Esophagus squamous epithelium (tissue), 4 donors: Measurements from ENCODE around the gene SCN5A.

Experiments
- POLR2A ChIP-seq, 4 donors: fragments of 450-650 bp; IDR thresholded peaks; one replicate each; pipeline ENCODE4 v1.6.1; 2017; ENCODE audit warnings: antibody characterized with exemption in 4 of 4, mild to moderate bottlenecking in 4 of 4, moderate library complexity in 3 of 4
- TF ChIP-seq, protein P1 (sequence below), 6 experiments: fragments of 450-650 bp in 4 of 6; fragments of 200-600 bp in 2 of 6; sonication (generic) in 2 of 6; IDR thresholded peaks; one replicate each; pipeline ENCODE4 v1.5.1; 2016 to 2019; ENCODE audit warnings: antibody characterized with exemption in 6 of 6, mild to moderate bottlenecking in 4 of 6, moderate library complexity in 4 of 6

DNA sequence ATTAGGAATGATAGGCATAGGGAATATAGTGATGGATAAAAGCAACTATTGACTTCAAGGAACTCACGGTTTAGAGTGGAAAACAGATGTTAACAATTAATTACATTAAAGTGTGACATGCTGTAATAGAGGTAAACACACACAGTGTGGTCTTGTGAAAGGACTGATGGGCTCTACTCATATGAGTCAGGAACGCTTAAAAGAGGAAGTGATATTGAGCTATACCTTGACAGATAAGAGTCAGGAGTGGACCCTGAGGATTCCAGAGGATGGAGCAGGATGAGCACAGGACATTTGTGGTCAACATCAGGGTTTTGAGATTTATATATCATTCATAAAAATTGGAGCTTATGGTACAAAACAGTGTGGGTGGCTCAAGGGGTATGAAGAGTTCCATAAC is 142.4 kb downstream of the SCN5A start:
- TF ChIP-seq POLR2A (IDR thresholded peaks at IDR 0.05): no peak
- TF ChIP-seq, protein P1, sequence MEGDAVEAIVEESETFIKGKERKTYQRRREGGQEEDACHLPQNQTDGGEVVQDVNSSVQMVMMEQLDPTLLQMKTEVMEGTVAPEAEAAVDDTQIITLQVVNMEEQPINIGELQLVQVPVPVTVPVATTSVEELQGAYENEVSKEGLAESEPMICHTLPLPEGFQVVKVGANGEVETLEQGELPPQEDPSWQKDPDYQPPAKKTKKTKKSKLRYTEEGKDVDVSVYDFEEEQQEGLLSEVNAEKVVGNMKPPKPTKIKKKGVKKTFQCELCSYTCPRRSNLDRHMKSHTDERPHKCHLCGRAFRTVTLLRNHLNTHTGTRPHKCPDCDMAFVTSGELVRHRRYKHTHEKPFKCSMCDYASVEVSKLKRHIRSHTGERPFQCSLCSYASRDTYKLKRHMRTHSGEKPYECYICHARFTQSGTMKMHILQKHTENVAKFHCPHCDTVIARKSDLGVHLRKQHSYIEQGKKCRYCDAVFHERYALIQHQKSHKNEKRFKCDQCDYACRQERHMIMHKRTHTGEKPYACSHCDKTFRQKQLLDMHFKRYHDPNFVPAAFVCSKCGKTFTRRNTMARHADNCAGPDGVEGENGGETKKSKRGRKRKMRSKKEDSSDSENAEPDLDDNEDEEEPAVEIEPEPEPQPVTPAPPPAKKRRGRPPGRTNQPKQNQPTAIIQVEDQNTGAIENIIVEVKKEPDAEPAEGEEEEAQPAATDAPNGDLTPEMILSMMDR (IDR thresholded peaks at IDR 0.05): no peak
